Cerebellar nuclear complex (tissue), 1 donor: ENCODE results near the gene TCF15.
"Not testable (repeated sequence)": the region's sequence is repeated elsewhere in the genome, so short reads cannot be mapped to it uniquely, and the experiment has no call there.

Source experiments
- DNase-seq, 2 experiments: peaks; one replicate each; lab custom pipeline; 2025; lab: John Stamatoyannopoulos, UW

TCF15 gene

DNA sequence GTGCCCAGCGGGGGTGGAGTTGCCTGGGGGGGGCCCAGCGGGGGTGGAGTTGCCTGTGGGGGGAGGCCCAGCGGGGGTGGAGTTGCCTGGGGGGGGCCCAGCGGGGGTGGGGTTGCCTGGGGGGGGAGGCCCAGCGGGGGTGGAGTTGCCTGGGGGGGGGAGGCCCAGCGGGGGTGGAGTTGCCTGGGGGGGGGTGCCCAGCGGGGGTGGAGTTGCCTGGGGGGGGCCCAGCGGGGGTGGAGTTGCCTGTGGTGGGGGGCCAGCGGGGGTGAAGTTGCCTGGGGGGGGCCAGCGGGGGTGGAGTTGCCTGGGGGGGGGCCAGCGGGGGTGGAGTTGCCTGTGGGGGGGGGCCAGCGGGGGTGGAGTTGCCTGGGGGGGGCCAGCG, 31.9 kb upstream of the TCF15 start:
- DNase-seq: not testable (repeated sequence)

- no peak for DNase-seq
Observed at GRCh38 chr20:641516-641875, 31.4 kb upstream of the TCF15 start.

DNA sequence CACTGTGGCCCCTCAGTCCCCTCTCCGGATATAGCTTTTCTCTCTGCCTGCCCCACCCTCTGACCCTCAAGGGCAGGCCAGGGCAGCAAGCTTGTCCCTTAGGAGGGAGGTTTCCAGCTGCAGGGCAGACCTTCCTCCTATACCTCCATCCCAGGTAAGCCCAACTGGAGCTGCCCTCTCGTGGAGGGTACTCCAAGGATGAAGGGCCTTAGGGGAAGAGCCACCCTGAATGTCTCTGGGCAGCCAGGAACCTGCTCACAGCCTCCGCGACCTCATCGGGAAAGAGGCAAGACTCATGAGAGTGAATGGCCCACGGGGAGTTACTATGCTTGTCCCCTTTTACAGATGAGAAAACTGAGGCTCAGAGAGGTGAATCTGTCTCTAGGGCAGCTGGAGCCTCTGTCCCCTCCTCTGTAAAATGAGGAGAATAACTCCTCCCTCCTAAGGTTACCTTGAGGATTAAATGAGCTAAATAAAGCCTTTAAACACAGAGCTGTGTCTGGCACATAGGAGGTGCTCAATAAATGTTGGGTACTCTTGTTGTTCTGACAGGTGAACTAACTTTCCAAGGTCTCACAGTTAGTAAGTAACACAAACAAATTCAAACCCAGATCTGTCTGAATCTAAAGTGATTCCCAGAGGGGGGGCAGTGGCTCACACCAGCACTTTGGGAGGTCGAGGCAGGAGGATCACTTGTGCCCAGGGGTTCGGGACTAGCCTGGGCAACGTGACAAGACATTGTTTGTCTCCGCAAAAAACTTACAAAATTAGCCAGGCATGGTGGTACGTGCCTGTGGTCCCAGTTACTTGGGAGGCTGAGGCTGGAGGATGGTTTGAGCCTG, 30.8 kb upstream of the TCF15 start:
- DNase-seq: no peak

- no peak for DNase-seq
Observed at GRCh38 chr20:638579-638978, 28.5 kb upstream of the TCF15 start.

DNA sequence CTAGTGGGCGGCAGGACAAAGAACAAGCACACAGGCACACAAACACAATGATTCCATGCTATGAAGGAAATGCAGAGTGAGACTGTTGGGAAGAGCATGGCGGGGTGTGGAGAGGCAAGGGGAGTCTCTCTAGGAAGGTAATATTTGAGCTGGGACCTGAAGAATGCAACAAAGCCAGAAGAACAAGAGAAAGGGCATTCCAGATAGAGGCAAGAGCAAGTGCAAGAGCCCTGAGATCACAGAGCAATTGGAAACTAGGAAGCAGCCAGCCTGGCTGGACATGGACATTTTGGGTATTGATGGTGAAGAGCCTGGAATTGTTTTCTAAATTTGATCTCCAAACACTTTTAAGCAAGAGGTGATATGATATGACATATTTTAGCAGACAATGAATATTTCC, 27.4 kb upstream of the TCF15 start:
- DNase-seq: no peak

GRCh38 chr20:635893-636338, 25.8 kb upstream of the TCF15 start:
- DNase-seq: no peak

DNA sequence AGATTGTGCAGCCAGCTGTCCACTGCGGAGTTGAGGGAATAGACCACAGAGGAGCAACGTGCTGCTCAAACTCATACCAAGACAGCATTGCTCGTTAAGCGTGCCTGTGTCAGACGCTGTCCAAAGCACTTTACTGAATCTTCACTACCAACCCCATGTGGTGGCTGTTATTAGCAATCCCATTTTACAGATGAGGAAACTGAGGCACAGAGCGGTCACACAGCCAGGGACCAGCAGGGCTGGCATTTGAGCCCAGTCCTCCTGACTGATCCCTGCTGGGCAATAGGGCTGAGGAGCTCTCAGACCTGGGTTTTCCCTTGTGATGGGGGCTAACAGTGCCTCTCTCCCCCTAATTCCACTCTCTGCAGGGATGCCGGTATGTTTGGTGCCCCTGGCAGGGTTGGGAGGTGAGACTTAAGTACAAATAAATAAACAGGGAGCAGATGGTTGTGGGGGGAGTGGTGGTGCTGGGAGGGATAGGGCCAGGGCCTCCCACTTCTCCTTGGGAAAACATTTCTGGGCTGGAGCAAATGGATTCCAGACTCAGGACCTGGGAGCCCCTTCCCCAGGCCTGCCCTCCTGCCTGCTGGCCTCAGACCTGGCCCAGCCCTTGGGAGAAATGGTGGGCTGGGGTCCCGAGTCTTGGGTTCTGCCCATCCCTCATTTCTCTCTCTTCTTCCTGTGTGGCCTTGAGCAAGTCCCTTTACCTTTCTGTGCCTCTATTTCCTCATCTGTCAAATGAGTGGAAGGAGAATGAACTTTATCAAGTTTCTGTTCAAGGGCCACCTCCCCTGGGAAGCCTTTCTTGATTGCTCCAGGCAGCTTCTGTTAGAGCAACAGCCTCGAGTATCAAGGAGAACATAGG, 25.2 kb upstream of the TCF15 start:
- DNase-seq: no peak

GRCh38 chr20:634148-634925, 24.2 kb upstream of the TCF15 start:
- DNase-seq: no peak

DNA sequence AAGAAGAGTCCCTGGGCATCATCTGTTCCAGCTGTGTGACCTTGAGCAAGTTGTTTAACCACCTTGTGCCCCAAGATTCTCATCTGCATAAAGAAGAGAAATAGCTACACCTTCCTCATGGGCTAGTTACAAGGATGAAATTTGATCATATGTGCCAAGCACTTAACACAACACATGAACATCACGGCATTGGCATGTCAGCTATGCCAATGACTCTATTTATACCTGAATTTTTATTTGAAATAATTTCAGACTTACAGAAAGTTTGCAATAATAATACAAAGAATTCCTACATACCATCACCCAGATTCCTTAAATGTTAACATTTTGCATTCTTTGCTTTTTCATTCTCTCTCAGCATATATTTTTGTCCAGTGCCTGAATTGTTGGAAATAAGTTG, 21.0 kb upstream of the TCF15 start:
- no peak for DNase-seq

- DNase-seq: no peak
Observed at GRCh38 chr20:626579-626978, 16.5 kb upstream of the TCF15 start.

DNA sequence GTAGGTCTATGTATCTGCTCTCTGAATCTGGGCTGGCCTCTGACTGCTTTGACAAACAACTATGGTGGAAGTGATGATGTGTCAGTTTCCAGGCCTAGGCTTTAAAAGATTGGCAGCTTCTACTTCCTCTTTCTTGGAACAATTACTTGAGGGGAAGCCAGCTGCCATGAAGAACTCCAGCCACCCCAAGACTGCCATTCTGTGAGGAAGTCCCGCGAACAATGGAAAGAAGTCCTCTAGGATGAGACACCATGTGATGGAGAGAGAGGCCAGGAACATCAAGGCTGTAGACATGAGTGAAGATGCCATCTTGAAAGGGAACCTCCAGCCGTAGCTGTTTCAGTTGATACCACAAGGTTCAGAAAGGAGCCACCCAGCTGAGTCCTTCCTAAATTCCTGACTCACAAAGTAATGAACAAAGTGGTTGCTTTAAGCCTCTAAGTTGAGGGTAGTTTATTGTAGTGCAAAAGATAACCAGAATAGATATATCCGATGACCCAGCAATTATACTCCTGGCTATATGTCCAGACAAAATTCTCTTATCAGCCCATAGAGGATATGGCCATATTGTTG, 15.3 kb upstream of the TCF15 start:
- no peak for DNase-seq

DNA sequence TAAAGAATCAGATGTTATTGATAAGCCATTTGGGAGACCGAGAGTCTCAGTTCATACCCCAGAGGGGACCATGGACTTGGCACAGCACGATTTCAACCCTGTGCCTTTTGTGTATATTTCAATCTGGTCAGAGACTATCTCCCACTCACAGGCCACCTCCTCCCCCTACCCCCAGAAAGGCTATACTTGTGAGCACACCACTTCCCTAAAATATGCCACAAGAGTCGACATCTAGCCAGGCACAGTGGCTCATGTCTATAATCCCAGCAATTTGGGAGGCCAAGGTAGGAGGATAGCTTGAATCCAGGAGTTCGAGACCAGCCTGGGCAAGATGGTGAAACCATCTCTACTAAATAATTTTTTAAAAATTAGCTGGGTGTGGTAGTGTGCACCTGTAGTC, 13.6 kb upstream of the TCF15 start:
- DNase-seq: no peak

DNA sequence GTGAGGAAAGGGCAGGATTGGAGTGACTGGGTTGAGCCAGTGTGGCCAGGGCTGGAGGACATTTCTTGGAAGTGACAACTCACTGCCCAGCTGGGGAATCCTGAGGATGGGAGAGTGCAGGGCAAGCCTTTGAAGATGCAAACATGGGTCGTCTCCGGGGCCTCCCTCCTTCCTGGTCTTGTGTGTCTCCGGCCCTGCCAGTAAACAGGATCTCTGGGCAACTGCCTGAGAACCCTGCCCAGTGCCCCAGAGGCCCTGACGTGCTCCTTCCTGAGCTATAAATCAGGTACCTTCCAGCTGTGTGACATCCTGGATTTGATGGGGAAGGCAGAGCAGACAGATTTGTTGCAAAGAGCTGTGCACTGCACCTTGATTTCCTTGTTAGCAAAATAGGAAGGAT, 12.9 kb upstream of the TCF15 start:
- DNase-seq: no peak

GRCh38 chr20:622161-622560, 12.1 kb upstream of the TCF15 start:
- DNase-seq: no peak

GRCh38 chr20:621125-621756, 11.1 kb upstream of the TCF15 start:
- no peak for DNase-seq

DNA sequence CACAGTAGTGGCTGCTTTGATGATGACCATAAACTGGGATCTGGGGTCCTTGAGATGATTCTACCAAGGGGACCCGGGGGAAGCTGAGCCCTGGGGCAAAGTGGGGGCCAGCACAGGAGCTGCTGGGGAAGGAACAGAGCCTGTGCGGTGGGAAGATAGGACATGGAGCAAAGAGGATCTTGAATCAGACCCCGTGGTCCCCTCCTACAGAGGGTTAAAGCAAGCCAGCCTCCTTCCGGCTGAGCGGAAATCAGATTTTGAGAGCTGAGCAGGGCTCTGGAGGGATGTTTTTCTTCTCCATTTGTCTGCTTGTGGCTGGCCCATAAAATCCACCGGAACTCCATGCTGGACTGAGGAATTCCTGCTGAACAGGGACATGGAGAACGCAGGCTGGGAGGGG, 10.1 kb upstream of the TCF15 start:
- no peak for DNase-seq

GRCh38 chr20:618980-619379, 8.9 kb upstream of the TCF15 start:
- no peak for DNase-seq

- no peak for DNase-seq
Observed at GRCh38 chr20:617934-618690, 8.0 kb upstream of the TCF15 start.

DNA sequence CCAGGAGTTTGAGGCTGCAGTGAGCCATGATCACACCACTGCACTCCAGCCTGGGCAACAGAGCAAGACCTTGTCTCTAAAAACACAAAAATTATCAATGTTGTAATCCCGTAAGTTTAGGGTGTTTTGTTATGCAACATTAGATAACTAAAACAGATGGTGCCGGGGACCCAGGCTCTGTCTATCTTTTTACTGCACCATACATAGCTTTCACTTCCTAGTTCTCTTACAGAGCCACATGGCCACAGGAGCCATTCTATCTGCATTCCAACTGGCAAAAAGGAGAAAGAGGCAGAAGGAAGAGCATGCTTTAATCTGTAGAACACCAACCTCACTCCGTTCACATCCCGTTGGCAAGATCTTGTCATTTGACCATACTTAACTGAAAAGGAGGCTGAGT, 5.4 kb upstream of the TCF15 start:
- no peak for DNase-seq

- DNase-seq: no peak
Observed at GRCh38 chr20:611843-612185, 1.7 kb upstream of the TCF15 start.
